IMR-90 (cell line): ENCODE data around the gene BCKDK.

Experiments used
- CTCF ChIP-seq: conservative IDR thresholded peaks from 2 replicates; pipeline ENCODE4 v1.5.1; 2012; ENCODE audit warnings: mild to moderate bottlenecking, low read depth, low read length, improper control_type of control experiment
- ELK1 ChIP-seq: fragments of 150-350 bp; IDR thresholded peaks from 2 replicates; pipeline ENCODE4 v1.6.1; 2016; ENCODE audit warnings: low read depth, mild to moderate bottlenecking, low read length, moderate library complexity, borderline replicate concordance
- MXI1 ChIP-seq: IDR thresholded peaks from 2 replicates; pipeline ENCODE4 v1.6.1; 2012; ENCODE audit warnings: low read depth, mild to moderate bottlenecking, low read length, moderate library complexity, borderline replicate concordance
- POLR2A ChIP-seq: IDR thresholded peaks from 2 replicates; pipeline ENCODE4 v1.6.1; 2012; ENCODE audit warnings: mild to moderate bottlenecking, low read depth, low read length
- RFX5 ChIP-seq: IDR thresholded peaks from 2 replicates; pipeline ENCODE4 v1.8.0; 2012; ENCODE audit warnings: low read depth, mild to moderate bottlenecking, low read length, moderate library complexity
- TF ChIP-seq, protein P1 (sequence below): fragments of 150-350 bp; IDR thresholded peaks from 2 replicates; pipeline ENCODE4 v1.6.1; 2017; ENCODE audit warnings: mild to moderate bottlenecking, antibody characterized with exemption, low read length, low read depth

DNA sequence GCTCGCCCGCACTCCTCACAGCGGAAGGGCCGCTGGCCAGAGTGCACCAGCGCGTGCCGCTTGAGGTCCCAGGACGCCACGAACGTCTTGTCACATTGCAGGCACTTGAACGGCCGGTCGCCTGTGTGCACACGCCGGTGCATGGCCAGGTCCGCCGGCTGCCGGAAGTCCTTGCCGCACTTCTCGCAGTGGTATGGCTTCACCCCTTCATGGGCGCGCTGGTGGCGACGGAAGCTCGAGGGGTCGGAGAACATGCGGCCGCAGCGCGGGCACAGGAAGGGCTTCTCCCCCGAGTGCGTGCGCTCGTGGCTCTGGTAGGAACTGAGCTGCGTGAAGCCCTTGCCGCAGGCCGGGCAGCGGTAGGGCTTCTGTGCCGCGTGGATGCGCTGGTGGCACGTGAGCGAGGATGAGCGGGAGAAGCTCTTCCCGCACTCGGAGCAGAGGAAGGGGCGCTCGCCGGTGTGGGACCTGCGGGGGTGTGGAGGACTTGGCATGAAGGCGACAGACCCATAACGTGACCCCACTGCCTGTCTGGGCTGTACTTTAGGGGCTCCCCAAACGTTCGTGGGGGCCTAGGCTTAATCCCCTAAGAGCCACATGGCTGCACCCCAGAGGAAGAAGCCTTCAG, 46.3 kb upstream of the BCKDK start:
- TF ChIP-seq CTCF (no peak), ELK1 (no peak), POLR2A (no peak), MXI1 (no peak), RFX5 (no peak)
- TF ChIP-seq, protein P1, sequence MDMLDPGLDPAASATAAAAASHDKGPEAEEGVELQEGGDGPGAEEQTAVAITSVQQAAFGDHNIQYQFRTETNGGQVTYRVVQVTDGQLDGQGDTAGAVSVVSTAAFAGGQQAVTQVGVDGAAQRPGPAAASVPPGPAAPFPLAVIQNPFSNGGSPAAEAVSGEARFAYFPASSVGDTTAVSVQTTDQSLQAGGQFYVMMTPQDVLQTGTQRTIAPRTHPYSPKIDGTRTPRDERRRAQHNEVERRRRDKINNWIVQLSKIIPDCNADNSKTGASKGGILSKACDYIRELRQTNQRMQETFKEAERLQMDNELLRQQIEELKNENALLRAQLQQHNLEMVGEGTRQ: no peak
